GM11168 (cell line): ENCODE results near the gene UGGT2.

Source experiments
- in situ Hi-C: fragments of 300-500 bp; cut with MboI; formaldehyde crosslinking; loops from one replicate; pipeline ENCODE4 v1.12.0; 2022; ENCODE audit warnings: low sequenced_read_pairs; ENCODE audit not compliant: unreplicated experiment

UGGT2 gene

GRCh38 chr13:95903569-95903968 is 149.6 kb downstream of the UGGT2 start:
- in situ Hi-C loops, result no loop called here

- in situ Hi-C loops, result no loop called here
Measured at GRCh38 chr13:95902741-95903140, 150.5 kb downstream of the UGGT2 start.

GRCh38 chr13:95898256-95898655 is 154.9 kb downstream of the UGGT2 start:
- in situ Hi-C loops, result no loop called here

- in situ Hi-C loops, result no loop called here
Measured at GRCh38 chr13:95896301-95896700, 156.9 kb downstream of the UGGT2 start.

GRCh38 chr13:95893861-95894260 is 159.3 kb downstream of the UGGT2 start:
- in situ Hi-C loops, result no loop called here

- in situ Hi-C loops, result no loop called here
Measured at GRCh38 chr13:95882121-95882520, 171.1 kb downstream of the UGGT2 start.

GRCh38 chr13:95880331-95880730 is 172.9 kb downstream of the UGGT2 start:
- in situ Hi-C loops, result no loop called here

- in situ Hi-C loops, result no loop called here
Measured at GRCh38 chr13:95874286-95874685, 178.9 kb downstream of the UGGT2 start.

GRCh38 chr13:95870421-95870820 is 182.8 kb downstream of the UGGT2 start:
- in situ Hi-C loops, result no loop called here

GRCh38 chr13:95865080-95865615 is 188.1 kb downstream of the UGGT2 start:
- in situ Hi-C loops, result no loop called here

- in situ Hi-C loops, result no loop called here
Measured at GRCh38 chr13:95862408-95862807, 190.8 kb downstream of the UGGT2 start.

GRCh38 chr13:95861296-95861695 is 191.9 kb downstream of the UGGT2 start:
- in situ Hi-C loops, result no loop called here

GRCh38 chr13:95858286-95859075 is 194.7 kb downstream of the UGGT2 start:
- in situ Hi-C loops, result no loop called here

- in situ Hi-C loops, result loop anchor here (25.0 kb wide), 1 partner anchor 308 kb away; no protein-coding TSS in a partner anchor
Measured at GRCh38 chr13:95845656-95846055, 207.5 kb downstream of the UGGT2 start.

GRCh38 chr13:95842898-95843297 is 210.3 kb downstream of the UGGT2 start:
- in situ Hi-C loops, result loop anchor here (25.0 kb wide), 1 partner anchor 306 kb away; no protein-coding TSS in a partner anchor

- in situ Hi-C loops, result loop anchor here (25.0 kb wide), 1 partner anchor 305 kb away; no protein-coding TSS in a partner anchor
Measured at GRCh38 chr13:95841894-95842293, 211.3 kb downstream of the UGGT2 start.

- in situ Hi-C loops, result loop anchor here (25.0 kb wide), 1 partner anchor 297 kb away; no protein-coding TSS in a partner anchor
Measured at GRCh38 chr13:95834134-95834765, 219.0 kb downstream of the UGGT2 start.

GRCh38 chr13:95833719-95834118 is 219.5 kb downstream of the UGGT2 start:
- in situ Hi-C loops, result loop anchor here (25.0 kb wide), 1 partner anchor 296 kb away; no protein-coding TSS in a partner anchor

- in situ Hi-C loops, result loop anchor here (25.0 kb wide), 1 partner anchor 296 kb away; no protein-coding TSS in a partner anchor
Measured at GRCh38 chr13:95833126-95833525, 220.1 kb downstream of the UGGT2 start.

GRCh38 chr13:95822303-95822702 is 230.9 kb downstream of the UGGT2 start:
- in situ Hi-C loops, result loop anchor here (25.0 kb wide), 1 partner anchor 210 kb away; no protein-coding TSS in a partner anchor

GRCh38 chr13:95814495-95814894 is 238.7 kb downstream of the UGGT2 start:
- in situ Hi-C loops, result loop anchor here (25.0 kb wide), 1 partner anchor 202 kb away; no protein-coding TSS in a partner anchor
